PC-3 (cell line): ENCODE data around the gene MAPK4. TPM values are rescaled to one million over a fixed set of nuclear protein-coding genes. Genes with fewer than 3 reads are reported as not detected.
A peak's percentile ranks its signal among the peaks of the same experiment; 100 is the strongest.

Experiments used
- ATAC-seq: fragments of 200-7000 bp; cut with Tn5 transposase; 2 replicates; pipeline ENCODE4 v1.9.1; 2020; ENCODE audit warnings: mild to moderate bottlenecking, moderate library complexity
- BruUV-seq: library from RNA; stranded (reverse); fragments of 400-500 nt; replicated peaks from 2 replicates; lab custom pipeline; 2021; lab: Mats Ljungman, UMichigan
- CTCF ChIA-PET: fragments of 300-600 bp; sonication (Branson Sonifier 250); formaldehyde crosslinking; loops from one replicate; lab custom pipeline; 2022; ENCODE audit warnings: antibody characterized with exemption; lab: Charles Lee
- POLR2A ChIA-PET: fragments of 300-600 bp; sonication (Branson Sonifier 250); formaldehyde crosslinking; loops from one replicate; lab custom pipeline; 2022; ENCODE audit warnings: antibody characterized with exemption; ENCODE audit not compliant: unreplicated experiment; lab: Charles Lee
- DNase-seq: peaks from one replicate; pipeline ENCODE4 v3.0.0-alpha.2; 2015
- H2AFZ ChIP-seq: fragments of 300-600 bp; sonication (generic); 2 replicates; pipeline ENCODE4 v1.6.0; 2016; ENCODE audit warnings: antibody characterized with exemption, low read length
- H3F3A ChIP-seq: fragments of 300-600 bp; sonication (generic); one replicate; pipeline ENCODE4 v1.6.0; 2017; ENCODE audit warnings: antibody characterized with exemption, low read length, control low read depth, mild to moderate bottlenecking; ENCODE audit not compliant: unreplicated experiment
- H3K27ac ChIP-seq: fragments of 300-600 bp; sonication (generic); 2 replicates; pipeline ENCODE4 v1.5.1; 2016; ENCODE audit warnings: mild to moderate bottlenecking, low read length
- H3K27me3 ChIP-seq: fragments of 300-600 bp; sonication (generic); 2 replicates; pipeline ENCODE4 v1.6.1; 2016; ENCODE audit warnings: low read length, mixed read lengths
- H3K36me3 ChIP-seq: fragments of 300-600 bp; sonication (generic); 2 replicates; pipeline ENCODE4 v1.6.1; 2016; ENCODE audit warnings: low read depth, mixed run types, low read length, mixed read lengths
- H3K4me1 ChIP-seq: fragments of 300-600 bp; sonication (generic); 2 replicates; pipeline ENCODE4 v1.5.1; 2016; ENCODE audit warnings: low read length; ENCODE audit not compliant: insufficient read depth
- H3K4me2 ChIP-seq: fragments of 300-600 bp; sonication (generic); 2 replicates; pipeline ENCODE4 v1.6.0; 2016; ENCODE audit warnings: low read length
- H3K4me3 ChIP-seq: fragments of 300-600 bp; sonication (generic); 2 replicates; pipeline ENCODE4 v1.5.1; 2016; ENCODE audit warnings: mild to moderate bottlenecking, low read length, mixed read lengths
- H3K79me2 ChIP-seq: fragments of 300-600 bp; sonication (generic); 2 replicates; pipeline ENCODE4 v1.6.1; 2017; ENCODE audit warnings: low read length, mixed read lengths
- H3K9ac ChIP-seq: fragments of 300-600 bp; sonication (generic); 2 replicates; pipeline ENCODE4 v1.6.0; 2016; ENCODE audit warnings: mild to moderate bottlenecking, low read length
- H3K9me2 ChIP-seq: fragments of 300-600 bp; sonication (generic); replicated peaks from 2 replicates; pipeline ENCODE4 v1.6.1; 2016; ENCODE audit warnings: mixed run types, low read length, mixed read lengths
- H3K9me3 ChIP-seq: fragments of 300-600 bp; sonication (generic); 2 replicates; pipeline ENCODE4 v1.6.1; 2016; ENCODE audit warnings: low read length, mixed read lengths
- H4K20me1 ChIP-seq: fragments of 300-600 bp; sonication (generic); 2 replicates; pipeline ENCODE4 v1.6.1; 2016; ENCODE audit warnings: low read length, mixed read lengths
- EZH2 ChIP-seq: fragments of 300-600 bp; sonication (generic); IDR thresholded peaks from one replicate; pipeline ENCODE4 v1.6.1; 2017; ENCODE audit warnings: antibody characterized with exemption, mild to moderate bottlenecking, low read length; ENCODE audit not compliant: unreplicated experiment
- EZH2phosphoT487 ChIP-seq: fragments of 300-600 bp; sonication (generic); IDR thresholded peaks from 2 replicates; pipeline ENCODE4 v1.6.1; 2018; ENCODE audit warnings: mild to moderate bottlenecking, antibody characterized with exemption, low read length, borderline replicate concordance
- intact Hi-C: fragments of 100-400 bp; cut with micrococcal nuclease; formaldehyde crosslinking; loops from 2 replicates; pipeline ENCODE4 v1.9.0; 2023
- total RNA-seq: library from RNA; depleted of rRNA; stranded (reverse); fragments of >200 nt; gene quantifications from 2 replicates; pipeline ENCODE4 v1.2.3, GENCODE V29; 2014
- TF ChIP-seq, protein P1 (sequence below): fragments of 300-600 bp; sonication (generic); conservative IDR thresholded peaks from 2 replicates; pipeline ENCODE4 v1.5.1; 2017; ENCODE audit warnings: antibody characterized with exemption, low read depth, mild to moderate bottlenecking, low read length

Gene MAPK4
- total RNA-seq, 1 experiment from 2014 or later = not detected

DNA sequence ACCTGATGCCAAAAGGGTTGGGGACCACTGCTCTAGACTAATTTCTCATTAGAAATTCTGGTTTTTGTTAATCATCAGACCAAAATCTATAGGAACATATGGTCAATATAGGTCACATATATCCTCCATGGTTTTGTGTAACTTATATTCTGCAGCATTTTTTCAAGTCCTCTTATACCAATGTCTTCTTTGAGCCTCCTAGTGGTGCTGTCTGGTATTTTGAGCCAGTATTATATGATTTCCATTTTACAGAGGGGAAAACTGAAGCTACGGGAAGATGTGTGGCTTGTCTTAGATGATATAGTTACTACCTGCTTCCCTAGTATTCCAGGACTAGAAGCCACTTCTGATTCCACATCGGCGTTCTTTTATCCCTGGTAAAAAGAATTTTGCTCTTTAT lies 13.8 kb downstream of the MAPK4 start:
- CTCF ChIA-PET = no interaction called here
- ATAC-seq = no peak
- H3K36me3 ChIP-seq = no peaks in the 10 kb centered on the region

DNA sequence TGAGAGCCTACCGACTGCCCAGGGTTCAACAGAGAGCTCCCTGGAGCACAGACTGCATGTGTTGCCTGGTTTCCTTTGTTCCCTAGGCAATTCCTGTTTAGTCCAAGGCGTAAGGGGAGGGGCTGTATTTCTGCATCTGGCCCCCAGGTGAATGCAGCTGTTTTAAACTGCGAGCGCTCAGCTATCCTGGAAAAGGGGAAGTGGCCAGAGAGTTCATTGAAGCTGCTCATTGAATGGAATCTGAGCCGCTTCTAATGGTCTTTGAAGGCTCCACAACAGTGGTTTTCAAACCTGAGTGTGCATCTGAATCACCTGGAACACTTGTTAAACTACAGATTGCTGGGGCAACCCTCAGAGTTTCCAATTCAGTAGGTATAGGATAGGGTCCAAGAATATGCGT lies 18.1 kb downstream of the MAPK4 start:
- no TSS peak for BruUV-seq
- Histone ChIP-seq H3K9me3 (no peaks in the 10 kb centered on the region), H3K9me2 (no peaks in the 10 kb centered on the region), H3K4me3 (no peak overlapping the region), H3K36me3 (no peaks in the 10 kb centered on the region), H3K4me1 (no peaks in the 10 kb centered on the region), H3K9ac (no peak overlapping the region), H4K20me1 (no peaks in the 10 kb centered on the region), H3K4me2 (no peak overlapping the region), H3K27me3 (peaks cover 9% of the 10 kb centered on the region; the same call in 1 of the 2 replicates), H3K79me2 (no peaks in the 10 kb centered on the region), H2AFZ (no peak overlapping the region), H3F3A (no peaks in the 10 kb centered on the region), H3K27ac (no peak overlapping the region)
- intact Hi-C loops = no loop called here
- TF ChIP-seq, protein P1, sequence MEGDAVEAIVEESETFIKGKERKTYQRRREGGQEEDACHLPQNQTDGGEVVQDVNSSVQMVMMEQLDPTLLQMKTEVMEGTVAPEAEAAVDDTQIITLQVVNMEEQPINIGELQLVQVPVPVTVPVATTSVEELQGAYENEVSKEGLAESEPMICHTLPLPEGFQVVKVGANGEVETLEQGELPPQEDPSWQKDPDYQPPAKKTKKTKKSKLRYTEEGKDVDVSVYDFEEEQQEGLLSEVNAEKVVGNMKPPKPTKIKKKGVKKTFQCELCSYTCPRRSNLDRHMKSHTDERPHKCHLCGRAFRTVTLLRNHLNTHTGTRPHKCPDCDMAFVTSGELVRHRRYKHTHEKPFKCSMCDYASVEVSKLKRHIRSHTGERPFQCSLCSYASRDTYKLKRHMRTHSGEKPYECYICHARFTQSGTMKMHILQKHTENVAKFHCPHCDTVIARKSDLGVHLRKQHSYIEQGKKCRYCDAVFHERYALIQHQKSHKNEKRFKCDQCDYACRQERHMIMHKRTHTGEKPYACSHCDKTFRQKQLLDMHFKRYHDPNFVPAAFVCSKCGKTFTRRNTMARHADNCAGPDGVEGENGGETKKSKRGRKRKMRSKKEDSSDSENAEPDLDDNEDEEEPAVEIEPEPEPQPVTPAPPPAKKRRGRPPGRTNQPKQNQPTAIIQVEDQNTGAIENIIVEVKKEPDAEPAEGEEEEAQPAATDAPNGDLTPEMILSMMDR = no peak
- TF ChIP-seq EZH2phosphoT487 (no peak), EZH2 (no peak)
- no peak for ATAC-seq
- DNase-seq = no peak
- CTCF ChIA-PET = no interaction called here
- POLR2A ChIA-PET = no interaction called here

More for the DNA sequence above, 13.8 kb downstream of the MAPK4 start:
- no peaks in the 10 kb centered on the region for H4K20me1 ChIP-seq
- H3K27me3 ChIP-seq = peaks cover 9% of the 10 kb centered on the region; the same call in 1 of the 2 replicates
- H3K4me1 ChIP-seq = no peaks in the 10 kb centered on the region
- no peak overlapping the region for H2AFZ ChIP-seq
- POLR2A ChIA-PET = no interaction called here
- DNase-seq = peak; percentile 2
- H3K27ac ChIP-seq = no peak overlapping the region
- H3F3A ChIP-seq = no peaks in the 10 kb centered on the region
- H3K9ac ChIP-seq = no peak overlapping the region
- H3K79me2 ChIP-seq = no peaks in the 10 kb centered on the region
- H3K4me2 ChIP-seq = no peak overlapping the region
- TF ChIP-seq, protein P1 = peak; percentile 35; the same call in 1 of the 2 replicates
- no peak for TF ChIP-seq EZH2phosphoT487
- H3K9me2 ChIP-seq = no peaks in the 10 kb centered on the region
- no peaks in the 10 kb centered on the region for H3K9me3 ChIP-seq
- intact Hi-C loops = no loop called here
- no TSS peak for BruUV-seq
- no peak overlapping the region for H3K4me3 ChIP-seq

DNA sequence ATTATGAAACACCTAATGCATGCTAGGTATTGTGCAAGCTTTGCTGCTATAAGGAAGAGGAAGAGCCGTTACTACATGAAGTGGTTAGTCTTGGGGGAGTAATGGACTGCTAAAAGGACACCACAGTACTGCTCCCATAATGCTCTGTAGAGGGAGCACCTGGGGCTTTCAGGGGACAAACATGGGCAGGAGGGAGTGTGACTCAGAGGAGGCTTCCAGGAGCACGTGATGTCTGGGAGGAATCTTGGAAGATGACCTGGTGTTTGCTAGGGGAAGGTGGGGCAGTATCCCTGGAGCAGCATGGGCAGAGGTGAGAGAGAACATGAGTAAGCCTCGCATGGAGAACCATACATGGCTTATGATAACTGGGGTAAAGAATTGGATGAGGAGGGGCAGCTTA lies 18.8 kb downstream of the MAPK4 start:
- no peaks in the 10 kb centered on the region for H3K4me1 ChIP-seq
- peaks cover 9% of the 10 kb centered on the region; the same call in 1 of the 2 replicates for H3K27me3 ChIP-seq
- TF ChIP-seq, protein P1 = no peak
- no peak for TF ChIP-seq EZH2phosphoT487
- TF ChIP-seq EZH2 = no peak
- no peaks in the 10 kb centered on the region for H3K9me3 ChIP-seq
- ChIA-PET CTCF (no interaction called here), POLR2A (no interaction called here)
- H3K9me2 ChIP-seq = no peaks in the 10 kb centered on the region
- intact Hi-C loops = no loop called here
- no peaks in the 10 kb centered on the region for H3F3A ChIP-seq
- H3K36me3 ChIP-seq = no peaks in the 10 kb centered on the region
- H3K4me3 ChIP-seq = no peak overlapping the region
- DNase-seq (peak; percentile 35), ATAC-seq (peak; percentile 24; the same call in 1 of the 2 replicates)
- H3K9ac ChIP-seq = no peak overlapping the region
- H3K4me2 ChIP-seq = no peak overlapping the region
- H4K20me1 ChIP-seq = no peaks in the 10 kb centered on the region
- no peak overlapping the region for H2AFZ ChIP-seq
- no TSS peak for BruUV-seq
- no peaks in the 10 kb centered on the region for H3K79me2 ChIP-seq
- H3K27ac ChIP-seq = no peak overlapping the region
